ENCODE results near the gene MBNL2. TPM values are rescaled to one million over a fixed set of nuclear protein-coding genes. Genes with fewer than 3 reads are reported as not detected.

MBNL2 gene
- total RNA-seq, 1 experiment from 2014 or later, result 0.17 TPM

DNA sequence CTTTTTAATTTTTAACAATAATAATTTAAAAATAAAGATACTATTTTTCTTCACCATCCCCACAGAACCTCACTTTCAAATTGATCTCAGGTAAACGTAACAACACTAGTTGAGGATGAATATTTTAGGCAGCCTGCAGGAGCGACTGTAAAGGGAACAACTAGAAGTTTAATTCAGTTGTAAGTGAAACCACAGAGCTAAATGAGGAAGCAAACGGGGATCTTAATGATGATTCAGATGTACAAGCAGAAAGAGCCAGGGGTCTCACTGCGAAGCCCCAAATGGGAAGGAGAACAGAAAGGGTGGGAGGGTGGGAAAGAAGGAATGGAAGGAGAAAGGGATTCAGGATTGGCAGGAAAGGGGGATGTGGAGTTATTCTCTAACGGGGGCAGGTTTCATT is 157.3 kb downstream of the MBNL2 start:
- Histone ChIP-seq H2BK120ac (ENCODE audit: low read depth, low read length, poor library complexity, severe bottlenecking) (no peak overlapping the region), H3K4me2 (ENCODE audit: insufficient read depth, insufficient read length, low read length) (no peak overlapping the region), H3K9ac (ENCODE audit: extremely low read depth, insufficient read length, low read length) (no peak overlapping the region), H3K27ac (ENCODE audit: insufficient read length, low read depth, low read length) (no peak overlapping the region), H3K4me1 (ENCODE audit: insufficient read depth, low read length) (no peaks in the 10 kb centered on the region), H4K8ac (replicated peaks; ENCODE audit: insufficient read length, low read depth, low read length) (no peak overlapping the region), H4K91ac (ENCODE audit: insufficient read length, low read depth, low read length) (no peak overlapping the region), H3K27me3 (ENCODE audit: insufficient read depth, low read length) (no peaks in the 10 kb centered on the region), H4K5ac (ENCODE audit: insufficient read length, low read depth, low read length) (no peak overlapping the region), H3K9me3 (ENCODE audit: control insufficient read depth, low read depth, low read length) (no peaks in the 10 kb centered on the region), H3K79me2 (ENCODE audit: insufficient read depth, low read length) (no peaks in the 10 kb centered on the region), H4K20me1 (ENCODE audit: control insufficient read depth, insufficient read depth, insufficient read length) (no peaks in the 10 kb centered on the region), H3T11ph (ENCODE audit: low read length) (no peak overlapping the region), H3K56ac (ENCODE audit: insufficient read length, low read depth, low read length) (no peak overlapping the region), H2BK20ac (ENCODE audit: low read depth, low read length, poor library complexity, severe bottlenecking) (no peak overlapping the region), H3K14ac (ENCODE audit: insufficient read depth, low read length) (no peak overlapping the region), H3K23me2 (ENCODE audit: insufficient read length, low read depth, low read length, poor library complexity, severe bottlenecking) (no peaks in the 10 kb centered on the region), H3K4ac (ENCODE audit: low read depth, low read length) (no peak overlapping the region), H3K18ac (ENCODE audit: insufficient read length, low read depth, low read length) (no peak overlapping the region), H2BK15ac (ENCODE audit: low read depth, low read length) (no peak overlapping the region), H2BK5ac (ENCODE audit: insufficient read length, low read length) (no peak overlapping the region), H3K23ac (ENCODE audit: insufficient read length, low read depth, low read length) (no peak overlapping the region), H2BK12ac (ENCODE audit: insufficient read length, low read depth, low read length) (no peak overlapping the region), H2AFZ (ENCODE audit: low read length) (no peak overlapping the region), H2AK5ac (ENCODE audit: insufficient read length, low read length) (no peak overlapping the region), H3K79me1 (ENCODE audit: insufficient read depth, low read depth, low read length, poor library complexity, severe bottlenecking) (no peaks in the 10 kb centered on the region)
- H3K27me3 Mint-ChIP-seq (ENCODE audit: low read depth), result peaks cover 9% of the 10 kb centered on the region
- no CpG with 5 or more reads among the region's 5 CpGs for WGBS (ENCODE audit: extremely low coverage, insufficient read length, low lambda C conversion rate)
- no peak for DNase-seq
- no peak overlapping the region for H3K27ac Mint-ChIP-seq
- no peak overlapping the region for H3K4me3 Mint-ChIP-seq
- no peaks in the 10 kb centered on the region; a peak in 1 of 5 replicates for H3K9me3 Mint-ChIP-seq
- TF ChIP-seq, protein P1, sequence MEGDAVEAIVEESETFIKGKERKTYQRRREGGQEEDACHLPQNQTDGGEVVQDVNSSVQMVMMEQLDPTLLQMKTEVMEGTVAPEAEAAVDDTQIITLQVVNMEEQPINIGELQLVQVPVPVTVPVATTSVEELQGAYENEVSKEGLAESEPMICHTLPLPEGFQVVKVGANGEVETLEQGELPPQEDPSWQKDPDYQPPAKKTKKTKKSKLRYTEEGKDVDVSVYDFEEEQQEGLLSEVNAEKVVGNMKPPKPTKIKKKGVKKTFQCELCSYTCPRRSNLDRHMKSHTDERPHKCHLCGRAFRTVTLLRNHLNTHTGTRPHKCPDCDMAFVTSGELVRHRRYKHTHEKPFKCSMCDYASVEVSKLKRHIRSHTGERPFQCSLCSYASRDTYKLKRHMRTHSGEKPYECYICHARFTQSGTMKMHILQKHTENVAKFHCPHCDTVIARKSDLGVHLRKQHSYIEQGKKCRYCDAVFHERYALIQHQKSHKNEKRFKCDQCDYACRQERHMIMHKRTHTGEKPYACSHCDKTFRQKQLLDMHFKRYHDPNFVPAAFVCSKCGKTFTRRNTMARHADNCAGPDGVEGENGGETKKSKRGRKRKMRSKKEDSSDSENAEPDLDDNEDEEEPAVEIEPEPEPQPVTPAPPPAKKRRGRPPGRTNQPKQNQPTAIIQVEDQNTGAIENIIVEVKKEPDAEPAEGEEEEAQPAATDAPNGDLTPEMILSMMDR (conservative IDR thresholded peaks at IDR 0.05), result no peak
- H3K4me1 Mint-ChIP-seq, result no peaks in the 10 kb centered on the region
- H3K36me3 Mint-ChIP-seq (ENCODE audit: insufficient read depth in 1 of 3, low read depth in 3 of 3), result no peaks in the 10 kb centered on the region

Measured in H9 (cell line).